Colonic mucosa (tissue), 4 donors: ENCODE results near the gene TEX14. TPM values are rescaled to one million over a fixed set of nuclear protein-coding genes. Genes with fewer than 3 reads are reported as not detected.

Source experiments
- DNase-seq: peaks from one replicate; pipeline ENCODE4 v3.0.0-alpha.2; 2020
- H3K27ac ChIP-seq: fragments of 200-600 bp; one replicate; pipeline ENCODE4 v1.8.0; 2021
- H3K27me3 ChIP-seq: fragments of 200-600 bp; one replicate; pipeline ENCODE4 v1.8.0; 2021
- H3K36me3 ChIP-seq: fragments of 200-600 bp; one replicate; pipeline ENCODE4 v1.8.0; 2021
- H3K4me1 ChIP-seq: fragments of 200-600 bp; one replicate; pipeline ENCODE4 v1.8.0; 2021; ENCODE audit warnings: mild to moderate bottlenecking
- H3K4me3 ChIP-seq: fragments of 200-600 bp; one replicate; pipeline ENCODE4 v1.8.0; 2021
- H3K9ac ChIP-seq, 2 donors: one replicate each; pipeline ENCODE4 v1.7.0; 2013; ENCODE audit warnings: control low read depth in 2 of 2, low read depth in 2 of 2, low read length in 2 of 2
- H3K9me3 ChIP-seq: fragments of 200-600 bp; one replicate; pipeline ENCODE4 v1.8.0; 2021
- intact Hi-C: fragments of 100-400 bp; cut with DNase I; formaldehyde crosslinking; loops from one replicate; pipeline ENCODE4 v1.14.1; 2022
- total RNA-seq, 2 donors: library from RNA; stranded (reverse); fragmentation: NEBNext Ultra II Directional in 1 of 2; extraction: Animal tissue kit (Norgen Biotek cat#: 25700) in 1 of 2; gene quantifications; one replicate each; pipeline ENCODE4 v1.2.1, GENCODE V29; 2021
- TF ChIP-seq, protein P1 (sequence below): fragments of 200-600 bp; IDR thresholded peaks from one replicate; pipeline ENCODE4 v1.8.0; 2022; ENCODE audit warnings: antibody characterized with exemption, mild to moderate bottlenecking
- donor health status: healthy.
- donor health status: DM: no; HTN: no; CAD: no.
- donor health status: DM: no; HTN: no; CAD: no.

TEX14 gene
- total RNA-seq, 2 donors from 2014 or later, result 0.10 TPM; not detected in 1

DNA sequence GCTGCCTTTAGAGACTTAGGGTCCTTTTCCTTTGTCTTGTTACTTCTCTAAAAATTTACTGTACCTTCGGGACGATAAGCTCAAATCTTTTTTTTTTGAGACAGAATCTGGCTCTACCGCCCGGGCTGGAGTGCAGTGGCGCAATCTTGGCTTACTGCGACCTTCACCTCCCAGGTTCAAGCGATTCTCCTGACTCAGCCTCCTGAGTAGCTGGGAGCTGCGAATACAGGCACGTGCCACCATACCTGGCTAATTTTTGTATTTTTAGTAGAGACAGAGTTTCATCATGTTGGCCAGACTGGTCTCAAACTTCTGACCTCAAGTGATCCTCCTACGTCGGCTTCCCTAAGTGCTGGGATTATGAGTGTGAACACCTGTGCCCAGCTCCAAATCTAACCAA, 7.9 kb upstream of the TEX14 start:
- Histone ChIP-seq H3K27ac (no peak overlapping the region), H3K9ac (no peak overlapping the region), H3K4me3 (no peak overlapping the region), H3K9me3 (no peaks in the 10 kb centered on the region), H3K27me3 (no peaks in the 10 kb centered on the region), H3K4me1 (no peaks in the 10 kb centered on the region), H3K36me3 (no peaks in the 10 kb centered on the region)
- intact Hi-C loops, result loop anchor here (10.0 kb wide), 1 partner anchor 175 kb away; no protein-coding TSS in a partner anchor
- no peak for DNase-seq
- TF ChIP-seq, protein P1, sequence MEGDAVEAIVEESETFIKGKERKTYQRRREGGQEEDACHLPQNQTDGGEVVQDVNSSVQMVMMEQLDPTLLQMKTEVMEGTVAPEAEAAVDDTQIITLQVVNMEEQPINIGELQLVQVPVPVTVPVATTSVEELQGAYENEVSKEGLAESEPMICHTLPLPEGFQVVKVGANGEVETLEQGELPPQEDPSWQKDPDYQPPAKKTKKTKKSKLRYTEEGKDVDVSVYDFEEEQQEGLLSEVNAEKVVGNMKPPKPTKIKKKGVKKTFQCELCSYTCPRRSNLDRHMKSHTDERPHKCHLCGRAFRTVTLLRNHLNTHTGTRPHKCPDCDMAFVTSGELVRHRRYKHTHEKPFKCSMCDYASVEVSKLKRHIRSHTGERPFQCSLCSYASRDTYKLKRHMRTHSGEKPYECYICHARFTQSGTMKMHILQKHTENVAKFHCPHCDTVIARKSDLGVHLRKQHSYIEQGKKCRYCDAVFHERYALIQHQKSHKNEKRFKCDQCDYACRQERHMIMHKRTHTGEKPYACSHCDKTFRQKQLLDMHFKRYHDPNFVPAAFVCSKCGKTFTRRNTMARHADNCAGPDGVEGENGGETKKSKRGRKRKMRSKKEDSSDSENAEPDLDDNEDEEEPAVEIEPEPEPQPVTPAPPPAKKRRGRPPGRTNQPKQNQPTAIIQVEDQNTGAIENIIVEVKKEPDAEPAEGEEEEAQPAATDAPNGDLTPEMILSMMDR, result no peak

GRCh38 chr17:58694826-58695225, 3.0 kb upstream of the TEX14 start:
- Histone ChIP-seq H3K9me3 (no peaks in the 10 kb centered on the region), H3K4me1 (peaks cover 7% of the 10 kb centered on the region), H3K9ac (no peak overlapping the region), H3K27me3 (no peaks in the 10 kb centered on the region), H3K27ac (no peak overlapping the region), H3K36me3 (no peaks in the 10 kb centered on the region), H3K4me3 (no peak overlapping the region)
- TF ChIP-seq, protein P1, result no peak
- no peak for DNase-seq
- intact Hi-C loops, result loop anchor here (10.0 kb wide), 1 partner anchor 170 kb away; no protein-coding TSS in a partner anchor

- no peak overlapping the region for H3K4me3 ChIP-seq
- TF ChIP-seq, protein P1, result no peak
- DNase-seq, result no peak
- no peak overlapping the region for H3K9ac ChIP-seq
- no peaks in the 10 kb centered on the region for H3K27me3 ChIP-seq
- H3K36me3 ChIP-seq, result no peaks in the 10 kb centered on the region
- intact Hi-C loops, result loop anchor here (10.0 kb wide), 1 partner anchor 170 kb away; no protein-coding TSS in a partner anchor
- peaks cover 7% of the 10 kb centered on the region for H3K4me1 ChIP-seq
- H3K27ac ChIP-seq, result no peak overlapping the region
- no peaks in the 10 kb centered on the region for H3K9me3 ChIP-seq
Measured at GRCh38 chr17:58694302-58694701, 2.5 kb upstream of the TEX14 start.

DNA sequence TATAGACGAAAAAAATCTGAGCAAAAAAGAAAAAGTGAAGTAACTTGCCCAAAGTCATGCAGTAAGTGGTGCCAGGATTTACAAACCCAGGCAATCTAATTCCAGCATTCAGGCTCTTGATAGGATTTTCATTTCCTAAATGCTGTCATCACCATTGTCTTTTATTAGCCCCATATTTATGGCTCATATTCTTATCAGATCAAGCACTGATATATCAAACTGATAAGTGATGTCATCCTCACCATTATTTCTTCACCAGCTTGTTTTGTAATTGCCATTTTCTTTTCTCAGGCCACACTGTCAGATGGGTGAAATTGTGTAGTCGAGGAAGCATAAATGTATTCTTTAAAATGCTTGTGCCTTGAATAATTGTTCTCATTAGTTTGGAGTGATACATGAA, 1.9 kb upstream of the TEX14 start:
- no peak overlapping the region for H3K27ac ChIP-seq
- H3K4me1 ChIP-seq, result peaks cover 7% of the 10 kb centered on the region
- DNase-seq, result no peak
- H3K9ac ChIP-seq, result peak overlapping the region in 1 of 2 donors; percentile 26
- TF ChIP-seq, protein P1, result no peak
- intact Hi-C loops, result loop anchor here (10.0 kb wide), 1 partner anchor 169 kb away; no protein-coding TSS in a partner anchor
- H3K27me3 ChIP-seq, result no peaks in the 10 kb centered on the region
- no peaks in the 10 kb centered on the region for H3K36me3 ChIP-seq
- no peak overlapping the region for H3K4me3 ChIP-seq
- H3K9me3 ChIP-seq, result no peaks in the 10 kb centered on the region

GRCh38 chr17:58693208-58693607, 1.4 kb upstream of the TEX14 start:
- peaks cover 7% of the 10 kb centered on the region for H3K4me1 ChIP-seq
- no peaks in the 10 kb centered on the region for H3K9me3 ChIP-seq
- H3K4me3 ChIP-seq, result peak overlapping the region; percentile 63
- intact Hi-C loops, result loop anchor here (10.0 kb wide), 1 partner anchor 168 kb away; no protein-coding TSS in a partner anchor
- no peaks in the 10 kb centered on the region for H3K36me3 ChIP-seq
- peak overlapping the region in 1 of 2 donors; percentile 69 for H3K9ac ChIP-seq
- H3K27me3 ChIP-seq, result no peaks in the 10 kb centered on the region
- peak overlapping the region; percentile 59 for H3K27ac ChIP-seq
- TF ChIP-seq, protein P1, result no peak
- no peak for DNase-seq
